Activated naive CD4-positive, alpha-beta T cell treated with anti-CD3 and anti-CD28 coated beads, Interleukin-2, amount 10 ng/mL, durations not matched to agents 7 days and 5 days (primary cell): ENCODE data around the gene TPMT.

Experiments
- CTCF ChIA-PET: fragments of 350-600 bp; sonication (Branson Sonifier 250); formaldehyde crosslinking; loops from one replicate; lab custom pipeline; 2021; ENCODE audit warnings: antibody characterized with exemption; lab: Charles Lee
- DNase-seq: peaks from one replicate; pipeline ENCODE4 v3.0.0-alpha.2; 2020
- H3K27ac Mint-ChIP-seq: one replicate; pipeline ENCODE4 v1.8.0; 2021; ENCODE audit warnings: mild to moderate bottlenecking, moderate library complexity, mixed read lengths
- H3K27me3 Mint-ChIP-seq: one replicate; pipeline ENCODE4 v1.8.0; 2021; ENCODE audit warnings: mild to moderate bottlenecking, mixed read lengths
- H3K36me3 Mint-ChIP-seq: one replicate; pipeline ENCODE4 v1.8.0; 2021; ENCODE audit warnings: mixed read lengths
- H3K4me1 Mint-ChIP-seq: one replicate; pipeline ENCODE4 v1.8.0; 2021; ENCODE audit warnings: mixed read lengths
- H3K4me3 Mint-ChIP-seq: one replicate; pipeline ENCODE4 v1.8.0; 2021; ENCODE audit warnings: mild to moderate bottlenecking, moderate library complexity, mixed read lengths
- H3K9me3 Mint-ChIP-seq: one replicate; pipeline ENCODE4 v1.8.0; 2021; ENCODE audit warnings: mixed read lengths

TPMT gene

DNA sequence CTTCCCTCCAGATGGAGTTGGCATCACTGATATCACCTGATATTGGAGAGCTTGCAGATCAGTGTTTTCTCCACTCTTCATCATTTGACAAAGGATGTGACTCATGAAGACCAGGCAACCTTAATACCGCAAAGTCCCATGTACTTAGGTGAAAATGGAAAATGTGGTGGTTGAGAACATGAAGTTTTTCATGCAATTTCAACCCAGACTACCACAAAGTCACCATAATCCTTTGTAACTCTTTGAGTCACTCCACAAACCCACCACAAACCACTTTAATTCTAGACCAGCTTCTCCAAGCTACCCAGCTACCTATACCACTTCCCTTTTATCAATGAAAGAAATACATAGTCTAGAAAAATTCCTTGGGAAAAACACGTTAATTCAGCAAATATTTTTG lies 39.5 kb downstream of the TPMT start:
- DNase-seq, result no peak
- Mint-ChIP-seq H3K4me3 (no peak overlapping the region), H3K9me3 (peaks cover 4% of the 10 kb centered on the region), H3K4me1 (peaks cover 15% of the 10 kb centered on the region), H3K27ac (peak overlapping the region; percentile 6), H3K27me3 (peaks cover 54% of the 10 kb centered on the region), H3K36me3 (no peaks in the 10 kb centered on the region)
- CTCF ChIA-PET, result no interaction called here

- H3K4me1 Mint-ChIP-seq, result peaks cover 7% of the 10 kb centered on the region
- H3K4me3 Mint-ChIP-seq, result no peak overlapping the region
- CTCF ChIA-PET, result no interaction called here
- H3K27me3 Mint-ChIP-seq, result peaks cover 28% of the 10 kb centered on the region
- no peaks in the 10 kb centered on the region for H3K36me3 Mint-ChIP-seq
- no peak for DNase-seq
- peaks cover 4% of the 10 kb centered on the region for H3K9me3 Mint-ChIP-seq
- no peak overlapping the region for H3K27ac Mint-ChIP-seq
These were observed 44.7 kb downstream of the TPMT start for GRCh38 chr6:18110162-18110561.

DNA sequence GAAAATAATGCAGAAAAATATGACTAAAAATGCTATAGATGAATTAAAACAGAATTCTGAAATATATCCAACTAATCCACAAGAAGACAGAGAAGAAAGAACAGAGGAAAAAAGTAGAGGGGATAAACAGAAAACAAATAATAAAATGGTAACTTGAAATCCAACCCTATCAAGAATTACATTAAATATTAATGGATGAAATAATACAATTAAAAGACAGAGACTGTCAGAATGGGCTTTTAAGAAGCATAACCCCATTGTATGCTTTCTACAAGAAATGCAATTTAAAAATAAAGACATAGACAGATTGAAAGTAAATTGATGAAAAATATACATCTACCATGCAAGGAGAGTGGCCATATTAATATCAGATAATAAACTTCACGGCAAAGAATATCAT lies 47.8 kb downstream of the TPMT start:
- CTCF ChIA-PET, result no interaction called here
- DNase-seq, result no peak
- Mint-ChIP-seq H3K4me3 (no peak overlapping the region), H3K36me3 (no peaks in the 10 kb centered on the region), H3K27ac (no peak overlapping the region), H3K27me3 (peaks cover 26% of the 10 kb centered on the region), H3K4me1 (no peaks in the 10 kb centered on the region), H3K9me3 (peaks cover 4% of the 10 kb centered on the region)

DNA sequence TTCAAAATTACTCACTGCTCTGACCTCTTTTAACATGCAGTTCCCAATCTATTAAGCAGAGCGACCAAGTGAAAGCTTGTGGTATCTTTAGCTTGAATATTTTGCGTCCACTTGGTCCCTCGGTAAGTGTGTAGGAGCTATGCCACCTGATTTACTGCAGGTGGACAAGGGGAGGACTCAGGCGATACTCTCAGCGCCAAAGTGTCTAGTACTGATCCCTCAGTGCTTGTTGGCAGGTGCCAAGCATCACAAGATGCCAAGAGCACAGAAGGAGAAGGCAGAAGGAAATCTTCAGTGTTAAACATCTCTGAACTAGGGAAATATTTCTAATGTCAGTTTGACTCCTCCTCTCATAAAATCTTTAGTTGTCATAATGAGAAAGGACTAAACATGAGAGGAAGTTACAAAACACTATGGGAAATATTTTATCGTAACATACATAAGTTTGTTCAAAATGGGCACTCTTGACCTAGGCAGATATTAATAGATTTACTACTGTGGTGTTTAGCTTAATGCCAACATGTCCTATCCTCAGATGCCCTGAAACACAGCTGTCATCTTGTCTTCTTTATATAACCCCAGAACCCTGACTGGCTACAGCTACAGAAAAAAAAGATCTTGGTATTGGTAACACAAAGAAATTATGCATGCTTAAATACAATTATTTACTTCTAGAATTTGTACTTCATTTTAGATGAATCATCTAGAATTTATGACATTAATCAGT lies 51.9 kb downstream of the TPMT start:
- H3K36me3 Mint-ChIP-seq, result no peaks in the 10 kb centered on the region
- H3K4me3 Mint-ChIP-seq, result no peak overlapping the region
- H3K27me3 Mint-ChIP-seq, result peaks cover 27% of the 10 kb centered on the region
- H3K27ac Mint-ChIP-seq, result no peak overlapping the region
- H3K9me3 Mint-ChIP-seq, result peaks cover 4% of the 10 kb centered on the region
- CTCF ChIA-PET, result no interaction called here
- no peak for DNase-seq
- H3K4me1 Mint-ChIP-seq, result no peaks in the 10 kb centered on the region

DNA sequence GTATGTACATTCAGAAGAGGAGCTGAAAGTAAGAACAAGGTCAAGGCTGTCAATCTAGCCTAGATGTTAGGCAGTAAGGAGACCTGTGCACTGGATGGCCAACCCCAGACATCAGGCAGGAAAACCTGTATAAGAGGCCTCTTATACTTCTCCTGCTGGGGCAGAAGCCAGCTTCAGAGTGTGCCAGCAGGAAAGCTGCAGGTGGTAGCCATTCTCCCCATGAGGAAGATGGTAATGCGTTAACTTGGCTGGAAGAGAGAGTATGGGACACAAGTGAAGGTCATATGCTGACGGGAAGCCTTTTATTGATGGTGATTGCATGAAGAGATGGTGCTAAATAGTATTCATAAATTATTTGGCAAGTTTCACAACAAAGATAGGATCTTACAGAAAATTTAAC lies 53.0 kb downstream of the TPMT start:
- Mint-ChIP-seq H3K4me1 (no peaks in the 10 kb centered on the region), H3K27ac (no peak overlapping the region), H3K27me3 (peaks cover 27% of the 10 kb centered on the region), H3K36me3 (no peaks in the 10 kb centered on the region), H3K9me3 (peaks cover under 1% of the 10 kb centered on the region), H3K4me3 (no peak overlapping the region)
- DNase-seq, result no peak
- CTCF ChIA-PET, result no interaction called here

GRCh38 chr6:18101271-18101670 lies 53.6 kb downstream of the TPMT start:
- no peak overlapping the region for H3K27ac Mint-ChIP-seq
- DNase-seq, result no peak
- CTCF ChIA-PET, result no interaction called here
- no peaks in the 10 kb centered on the region for H3K4me1 Mint-ChIP-seq
- H3K4me3 Mint-ChIP-seq, result no peak overlapping the region
- no peaks in the 10 kb centered on the region for H3K36me3 Mint-ChIP-seq
- peaks cover 27% of the 10 kb centered on the region for H3K27me3 Mint-ChIP-seq
- no peaks in the 10 kb centered on the region for H3K9me3 Mint-ChIP-seq

DNA sequence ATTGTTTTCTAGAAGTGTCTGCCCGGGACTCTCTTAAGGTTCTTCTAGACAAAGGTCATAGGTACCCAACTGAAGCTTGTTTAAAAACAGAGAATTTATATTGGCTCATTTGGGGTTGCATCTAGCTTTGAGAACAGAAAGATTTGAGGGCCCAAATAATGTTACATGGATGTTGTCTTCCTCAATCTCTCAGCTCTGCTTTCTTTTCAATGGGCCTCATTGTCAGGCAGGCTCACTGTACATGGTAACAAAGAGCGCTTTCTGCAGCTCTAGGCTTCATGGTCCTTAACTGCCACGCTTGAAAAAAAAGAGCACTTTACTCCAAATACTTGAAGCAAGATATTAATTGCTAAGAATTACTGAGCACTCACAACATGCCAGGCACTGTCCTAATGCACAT lies 54.6 kb downstream of the TPMT start:
- CTCF ChIA-PET, result no interaction called here
- H3K27ac Mint-ChIP-seq, result no peak overlapping the region
- H3K4me3 Mint-ChIP-seq, result no peak overlapping the region
- no peak for DNase-seq
- H3K4me1 Mint-ChIP-seq, result no peaks in the 10 kb centered on the region
- no peaks in the 10 kb centered on the region for H3K36me3 Mint-ChIP-seq
- H3K27me3 Mint-ChIP-seq, result peaks cover 23% of the 10 kb centered on the region
- no peaks in the 10 kb centered on the region for H3K9me3 Mint-ChIP-seq

- CTCF ChIA-PET, result no interaction called here
- H3K4me1 Mint-ChIP-seq, result no peaks in the 10 kb centered on the region
- peaks cover 17% of the 10 kb centered on the region for H3K27me3 Mint-ChIP-seq
- no peaks in the 10 kb centered on the region for H3K36me3 Mint-ChIP-seq
- H3K4me3 Mint-ChIP-seq, result no peak overlapping the region
- H3K27ac Mint-ChIP-seq, result no peak overlapping the region
- no peaks in the 10 kb centered on the region for H3K9me3 Mint-ChIP-seq
- DNase-seq, result no peak
These were observed 55.4 kb downstream of the TPMT start for GRCh38 chr6:18099511-18099910.

- no peaks in the 10 kb centered on the region for H3K4me1 Mint-ChIP-seq
- H3K27ac Mint-ChIP-seq, result no peak overlapping the region
- no peaks in the 10 kb centered on the region for H3K9me3 Mint-ChIP-seq
- no peak overlapping the region for H3K4me3 Mint-ChIP-seq
- DNase-seq, result no peak
- peaks cover 2% of the 10 kb centered on the region for H3K27me3 Mint-ChIP-seq
- no peaks in the 10 kb centered on the region for H3K36me3 Mint-ChIP-seq
- CTCF ChIA-PET, result no interaction called here
These were observed 58.5 kb downstream of the TPMT start for GRCh38 chr6:18096423-18096822.

DNA sequence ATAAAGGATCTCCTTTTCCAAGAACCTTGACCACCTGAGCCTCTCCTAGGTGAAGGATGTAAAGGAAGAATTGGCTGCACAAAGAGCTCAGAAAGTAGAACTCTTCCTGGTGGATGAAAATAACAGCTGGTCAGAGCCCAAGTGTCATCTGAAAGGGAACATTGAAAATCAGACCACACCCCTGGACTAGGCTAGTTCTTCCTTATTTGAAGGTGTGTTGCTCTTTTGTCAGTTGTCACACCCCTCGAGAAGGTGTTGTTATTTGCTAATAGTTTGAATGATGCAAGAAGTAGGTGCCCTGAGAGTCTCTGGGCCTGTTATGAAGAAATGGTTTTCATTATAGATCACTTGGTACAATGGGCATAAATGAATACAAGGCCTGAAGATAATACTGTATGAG lies 63.5 kb downstream of the TPMT start:
- H3K27ac Mint-ChIP-seq, result no peak overlapping the region
- no peak for DNase-seq
- H3K4me1 Mint-ChIP-seq, result no peaks in the 10 kb centered on the region
- no peak overlapping the region for H3K4me3 Mint-ChIP-seq
- peaks cover 3% of the 10 kb centered on the region for H3K27me3 Mint-ChIP-seq
- no peaks in the 10 kb centered on the region for H3K36me3 Mint-ChIP-seq
- CTCF ChIA-PET, result no interaction called here
- peaks cover 5% of the 10 kb centered on the region for H3K9me3 Mint-ChIP-seq

DNA sequence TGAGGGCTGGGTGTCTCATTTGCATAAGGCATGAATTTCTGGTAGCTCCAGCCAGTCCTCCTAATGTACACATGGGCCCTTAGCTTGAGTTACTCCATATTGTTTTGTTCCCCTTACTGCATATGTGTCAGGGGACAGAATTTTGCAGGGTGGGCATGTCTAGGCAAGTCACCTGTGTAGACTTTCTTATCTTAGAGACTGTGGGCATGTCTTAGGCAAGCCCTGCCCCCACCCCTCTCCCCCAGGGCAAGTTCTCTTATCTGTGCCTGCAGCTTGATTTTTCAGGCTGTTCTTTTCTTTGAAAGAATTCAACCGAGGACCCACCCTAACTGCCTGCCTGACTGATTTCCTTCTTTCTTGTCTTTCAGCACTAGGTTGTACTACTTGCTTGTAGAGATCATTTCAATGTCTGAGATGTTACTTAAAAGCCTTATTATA lies 64.5 kb downstream of the TPMT start:
- Mint-ChIP-seq H3K27ac (no peak overlapping the region), H3K4me3 (no peak overlapping the region), H3K9me3 (peaks cover 5% of the 10 kb centered on the region), H3K27me3 (peaks cover 3% of the 10 kb centered on the region), H3K4me1 (no peaks in the 10 kb centered on the region), H3K36me3 (no peaks in the 10 kb centered on the region)
- DNase-seq, result no peak
- CTCF ChIA-PET, result no interaction called here

- H3K4me1 Mint-ChIP-seq, result no peaks in the 10 kb centered on the region
- H3K4me3 Mint-ChIP-seq, result no peak overlapping the region
- CTCF ChIA-PET, result no interaction called here
- no peak for DNase-seq
- H3K36me3 Mint-ChIP-seq, result no peaks in the 10 kb centered on the region
- peaks cover 5% of the 10 kb centered on the region for H3K9me3 Mint-ChIP-seq
- no peak overlapping the region for H3K27ac Mint-ChIP-seq
- H3K27me3 Mint-ChIP-seq, result peaks cover 3% of the 10 kb centered on the region
These were observed 66.2 kb downstream of the TPMT start for GRCh38 chr6:18088419-18089296.

DNA sequence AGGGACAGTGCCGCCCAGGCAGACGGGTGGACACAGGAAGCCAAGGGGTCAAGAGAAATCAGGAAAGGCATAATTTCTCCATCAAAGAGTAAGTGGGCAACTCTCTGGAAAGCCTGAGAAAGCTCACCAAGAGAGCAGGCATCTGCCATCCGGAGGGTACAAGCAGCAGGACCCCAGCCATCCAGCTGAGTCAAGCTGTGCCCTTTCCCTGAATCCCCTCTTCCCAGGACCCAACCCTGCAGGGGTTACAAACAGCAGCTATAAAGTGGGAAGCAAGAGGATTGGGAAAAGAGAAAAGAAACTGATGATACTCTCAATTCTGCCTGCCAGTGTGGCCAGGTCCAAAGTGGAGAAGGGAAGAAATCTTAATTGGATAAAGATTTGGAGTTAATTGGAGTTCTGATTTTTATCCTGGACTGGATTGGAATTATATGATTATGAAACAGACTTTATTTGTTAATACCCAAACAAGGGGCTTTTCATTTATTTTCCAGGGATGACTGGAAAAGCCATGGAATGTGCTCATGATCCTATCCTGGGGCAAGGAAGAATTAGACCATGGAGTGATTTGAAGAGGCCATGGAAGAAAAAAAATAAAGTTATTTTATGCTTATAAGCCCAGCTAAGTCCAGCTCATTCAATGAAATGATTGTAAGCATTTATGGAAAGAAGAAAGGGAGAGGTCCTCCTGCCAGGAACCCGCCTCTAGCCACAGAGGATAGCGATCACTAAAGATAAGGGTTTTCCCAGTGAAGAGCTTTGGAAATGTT lies 67.3 kb downstream of the TPMT start:
- DNase-seq, result no peak
- CTCF ChIA-PET, result no interaction called here
- H3K4me3 Mint-ChIP-seq, result no peak overlapping the region
- H3K27ac Mint-ChIP-seq, result no peak overlapping the region
- no peaks in the 10 kb centered on the region for H3K4me1 Mint-ChIP-seq
- no peaks in the 10 kb centered on the region for H3K36me3 Mint-ChIP-seq
- H3K27me3 Mint-ChIP-seq, result peaks cover 3% of the 10 kb centered on the region
- peaks cover 5% of the 10 kb centered on the region for H3K9me3 Mint-ChIP-seq

DNA sequence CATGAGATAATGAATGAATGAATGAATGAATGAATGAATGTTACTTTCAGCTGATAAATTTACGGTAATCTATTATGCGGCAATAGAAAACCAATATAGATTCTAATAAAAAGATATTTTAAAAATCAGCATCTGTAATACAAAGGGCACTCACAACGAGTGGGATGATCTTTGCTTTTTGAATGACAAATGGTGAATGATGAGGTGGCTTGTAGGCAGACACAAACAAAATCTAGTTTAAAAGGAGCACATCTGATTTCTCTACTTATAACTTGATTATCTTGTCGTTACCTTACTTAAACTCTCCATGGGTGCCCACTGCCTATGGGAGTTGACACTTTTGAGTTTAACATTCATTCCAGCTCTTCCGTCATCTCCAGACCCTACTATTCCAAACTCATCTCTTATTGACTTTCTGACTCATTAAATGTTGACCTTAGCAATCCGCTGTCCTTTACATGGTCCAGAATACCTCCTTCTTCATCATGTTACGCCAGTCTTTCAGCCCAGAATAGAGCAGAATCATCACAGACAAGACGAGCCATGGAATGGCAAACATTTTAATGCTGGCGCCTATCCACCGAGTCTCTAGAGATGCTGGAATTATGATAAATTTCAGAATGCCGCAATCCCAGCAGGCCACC lies 73.7 kb downstream of the TPMT start:
- H3K27me3 Mint-ChIP-seq, result peaks cover 4% of the 10 kb centered on the region
- no peak overlapping the region for H3K4me3 Mint-ChIP-seq
- CTCF ChIA-PET, result no interaction called here
- DNase-seq, result no peak
- H3K9me3 Mint-ChIP-seq, result peaks cover 5% of the 10 kb centered on the region
- no peaks in the 10 kb centered on the region for H3K36me3 Mint-ChIP-seq
- no peaks in the 10 kb centered on the region for H3K4me1 Mint-ChIP-seq
- no peak overlapping the region for H3K27ac Mint-ChIP-seq
